HG02973 (cell line): ENCODE data around the gene GRAPL.
"Not testable (repeated sequence)": the region's sequence is repeated elsewhere in the genome, so short reads cannot be mapped to it uniquely, and the experiment has no call there.

Source experiments
- ATAC-seq: cut with Tn5 transposase; IDR thresholded peaks from one replicate; pipeline ENCODE4 v1.9.1; 2021; ENCODE audit warnings: moderate library complexity; ENCODE audit not compliant: unreplicated experiment

GRAPL gene

GRCh38 chr17:19136138-19136537 is 8.7 kb downstream of the GRAPL start:
- not testable (repeated sequence) for ATAC-seq

DNA sequence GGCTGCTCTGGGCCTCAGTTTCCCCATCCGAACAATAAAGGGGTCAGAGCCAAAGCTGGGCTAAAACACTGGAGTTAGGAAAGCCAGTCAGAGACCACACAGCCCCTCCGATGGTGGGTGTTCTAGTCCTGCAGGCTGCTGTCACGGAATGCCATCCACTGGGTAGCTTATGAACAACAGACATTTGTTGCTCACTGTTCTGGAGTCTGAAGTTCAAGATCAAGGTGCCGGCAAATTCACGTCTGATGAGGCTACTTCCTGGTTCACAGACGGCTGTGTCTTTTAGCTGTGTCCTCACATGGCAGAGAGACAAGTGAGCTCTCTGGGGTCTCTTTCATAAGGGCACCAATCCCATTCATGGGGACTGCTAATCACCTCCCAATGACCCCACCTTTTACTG is 9.2 kb downstream of the GRAPL start:
- not testable (repeated sequence) for ATAC-seq

DNA sequence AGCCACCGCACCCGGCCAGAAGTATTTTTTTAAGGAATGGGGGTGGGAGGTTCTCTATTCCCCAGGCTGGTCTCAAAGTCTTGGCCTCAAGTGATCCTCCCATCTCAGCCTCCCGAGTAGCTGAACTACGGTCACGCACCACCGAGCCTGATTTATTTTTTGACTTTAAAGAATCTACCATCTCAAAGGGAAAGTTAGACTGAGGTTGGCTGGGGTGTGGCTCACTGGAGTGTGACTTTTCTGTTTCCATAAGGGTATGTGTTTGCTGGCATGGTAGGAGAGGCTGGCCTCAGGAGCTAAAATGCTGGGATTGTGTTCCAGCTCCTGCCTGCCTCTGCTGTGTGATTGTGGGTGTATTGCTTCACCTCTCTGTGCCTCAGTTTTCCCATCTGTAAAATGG is 10.6 kb downstream of the GRAPL start:
- not testable (repeated sequence) for ATAC-seq

- peak; percentile 38 for ATAC-seq
Measured at GRCh38 chr17:19141366-19142155, 14.2 kb downstream of the GRAPL start.

GRCh38 chr17:19142419-19142818 is 15.0 kb downstream of the GRAPL start:
- ATAC-seq, result not testable (repeated sequence)

DNA sequence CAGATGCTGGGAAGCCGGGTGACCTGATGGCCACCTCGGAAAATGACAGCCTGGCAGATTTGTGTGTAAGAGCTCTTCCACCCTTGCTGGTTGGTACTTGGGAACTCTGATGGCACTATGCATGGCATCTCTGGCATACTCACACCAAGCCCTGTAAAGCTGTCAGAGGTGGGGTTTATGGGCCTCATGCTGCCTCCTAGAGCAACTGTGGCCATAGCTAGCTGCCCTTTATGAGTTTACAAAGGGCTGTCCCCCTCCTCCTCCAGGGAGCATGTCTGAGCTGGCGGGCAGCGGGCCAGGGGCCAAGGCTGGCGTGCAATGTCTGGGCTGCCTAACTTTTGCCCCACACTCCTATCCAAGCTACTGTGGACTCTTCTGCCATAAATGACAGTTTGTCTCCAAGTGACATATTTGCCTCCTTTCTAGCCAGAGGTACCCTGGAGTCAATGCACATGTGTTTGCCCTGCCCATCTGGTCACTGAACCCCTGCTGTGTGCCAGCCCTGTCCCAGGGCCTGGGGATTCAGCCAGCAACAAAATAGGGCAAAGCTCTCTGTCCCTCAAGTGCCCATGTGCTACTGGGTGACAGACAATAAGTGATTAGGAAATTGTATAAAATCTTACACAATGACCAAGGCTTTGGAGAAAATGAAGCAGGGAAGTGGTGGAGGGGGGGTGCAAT is 15.8 kb downstream of the GRAPL start:
- ATAC-seq, result not testable (repeated sequence)

DNA sequence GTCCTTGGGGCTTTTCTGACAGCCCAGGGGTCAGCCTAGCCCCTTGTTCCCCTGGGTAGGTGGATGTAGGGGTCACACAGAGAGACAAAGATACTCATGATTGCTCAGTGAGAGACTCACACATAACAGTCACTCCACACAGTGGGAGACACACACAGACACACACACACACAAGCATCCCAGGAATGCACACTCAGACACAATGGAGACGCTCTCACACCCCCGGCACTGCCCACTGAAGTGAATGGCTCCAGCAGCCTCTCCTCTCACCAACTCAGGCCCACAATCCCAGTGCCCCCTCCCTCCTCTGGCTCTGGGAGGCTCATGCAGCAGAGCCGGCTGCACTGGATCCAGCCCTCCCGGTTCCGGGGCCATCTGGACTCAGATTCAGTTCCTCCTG is 17.0 kb downstream of the GRAPL start:
- not testable (repeated sequence) for ATAC-seq

DNA sequence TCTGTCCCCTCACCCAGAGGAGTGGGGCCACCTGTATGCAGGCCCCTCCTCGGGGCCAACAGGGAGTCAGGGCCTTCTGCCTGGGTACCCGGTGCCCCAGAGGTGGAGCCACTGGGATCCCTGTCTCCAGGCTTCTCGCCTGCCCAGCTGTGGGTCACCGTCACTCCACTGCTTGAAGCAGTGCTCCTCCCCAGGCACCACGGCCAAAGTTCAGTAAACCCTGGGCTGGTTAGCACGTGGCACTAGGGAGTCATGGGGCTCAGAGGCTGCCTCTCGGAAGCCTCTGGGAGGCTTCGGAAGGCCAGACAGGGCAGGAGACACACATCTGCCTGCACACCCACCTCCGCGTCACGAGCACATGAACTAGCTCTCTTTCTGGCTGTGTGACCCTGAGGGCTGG is 18.1 kb downstream of the GRAPL start:
- ATAC-seq, result not testable (repeated sequence)

GRCh38 chr17:19150678-19151615 is 23.6 kb downstream of the GRAPL start:
- ATAC-seq, result not testable (repeated sequence)

GRCh38 chr17:19157628-19158027 is 30.2 kb downstream of the GRAPL start:
- ATAC-seq, result not testable (repeated sequence)

GRCh38 chr17:19158478-19158877 is 31.1 kb downstream of the GRAPL start:
- ATAC-seq, result not testable (repeated sequence)

DNA sequence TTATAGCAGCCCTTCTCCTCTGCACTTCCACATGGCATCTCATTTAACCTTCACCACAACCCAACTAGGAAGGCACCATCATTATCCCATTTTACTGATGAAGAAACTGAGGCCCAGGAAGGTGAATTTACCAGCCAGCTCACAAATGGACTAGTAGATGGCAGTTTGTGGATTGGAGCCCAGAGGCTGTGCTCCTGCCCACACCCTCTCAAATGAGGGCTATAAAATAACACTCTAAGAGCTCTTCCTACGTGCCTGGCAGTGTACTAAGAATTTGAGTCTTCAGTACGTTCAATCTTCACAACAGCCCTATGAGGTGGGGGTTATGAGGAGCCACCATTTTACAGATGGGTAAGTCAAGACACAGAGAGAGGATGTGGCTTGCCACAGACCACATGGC is 31.5 kb downstream of the GRAPL start:
- not testable (repeated sequence) for ATAC-seq

DNA sequence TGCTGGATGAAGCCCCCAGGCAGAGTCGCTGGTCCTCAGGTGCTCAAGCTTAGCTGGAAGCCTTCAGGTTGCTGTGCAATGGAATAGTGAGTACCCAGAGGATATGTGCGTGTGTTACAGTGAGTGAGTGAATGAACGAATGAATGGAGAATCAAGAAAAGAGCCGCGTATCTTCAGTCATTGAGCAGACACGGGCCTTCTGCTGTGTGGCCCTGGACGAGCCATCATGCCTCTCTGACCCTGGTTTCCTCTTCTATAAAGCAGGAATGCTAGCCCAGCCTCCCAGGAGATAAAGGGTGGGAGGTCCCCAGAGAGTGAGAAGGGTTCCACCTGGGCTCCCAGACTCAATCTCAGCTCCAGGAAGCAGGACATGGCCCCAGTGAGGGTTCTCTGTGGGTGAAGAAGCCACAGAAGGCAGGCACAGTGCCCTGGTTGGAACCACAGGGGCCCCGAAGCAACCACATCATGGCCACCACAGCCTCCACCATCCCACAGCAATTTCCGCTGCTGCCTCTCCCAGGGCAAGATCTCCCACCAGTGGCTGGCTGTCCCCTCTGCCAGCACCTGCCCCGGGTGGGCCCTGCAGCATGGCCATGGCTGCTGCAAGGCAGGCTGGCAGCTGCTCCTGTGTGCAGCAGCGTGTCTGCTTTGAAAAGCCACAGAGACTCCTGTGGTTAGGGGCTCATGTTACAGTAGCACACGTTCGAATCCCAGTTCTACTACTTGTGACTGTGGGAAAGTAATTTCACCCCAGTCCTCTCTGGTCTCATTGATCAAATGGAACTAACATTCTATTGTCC is 34.1 kb downstream of the GRAPL start:
- not testable (repeated sequence) for ATAC-seq

GRCh38 chr17:19162384-19163216 is 35.2 kb downstream of the GRAPL start:
- ATAC-seq, result not testable (repeated sequence)

DNA sequence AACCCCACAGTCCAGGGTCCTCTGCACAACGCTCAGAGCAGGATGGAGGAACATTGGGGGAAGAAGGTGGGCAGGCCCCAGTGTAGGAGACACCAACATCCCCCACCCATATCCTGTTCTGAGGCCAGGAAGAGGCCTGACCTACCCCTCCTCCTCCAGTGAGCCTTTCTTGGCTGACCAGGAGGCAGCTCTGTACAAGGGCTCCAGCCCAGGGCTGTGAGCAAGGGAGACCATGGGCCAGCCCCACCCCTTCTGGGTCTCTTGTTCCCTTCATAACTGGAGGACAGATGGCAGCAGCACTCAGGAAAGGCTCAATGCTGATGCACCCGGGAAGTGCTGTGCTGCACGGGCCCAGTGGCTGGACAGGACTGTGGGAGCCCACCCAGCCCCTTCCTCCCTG is 47.0 kb downstream of the GRAPL start:
- not testable (repeated sequence) for ATAC-seq

DNA sequence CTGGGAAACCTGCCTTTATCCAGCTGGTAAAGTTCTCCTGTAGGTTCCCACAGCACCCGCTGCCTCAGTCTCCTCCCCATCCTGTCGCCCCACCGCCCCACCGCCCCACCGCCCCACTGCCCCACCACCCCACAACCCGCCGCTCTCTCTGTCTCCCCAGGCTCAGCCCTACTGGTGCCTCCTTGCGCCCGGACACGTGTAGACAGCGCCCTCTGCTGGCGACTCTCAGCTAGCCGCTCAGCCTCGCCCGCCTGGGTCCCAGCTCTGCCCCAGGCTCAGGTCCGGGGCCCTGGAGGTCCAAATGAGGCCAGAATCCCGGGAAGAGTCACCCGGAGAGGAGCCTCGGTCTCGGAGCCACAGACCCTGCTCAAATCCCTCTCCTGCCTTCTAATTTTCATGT is 48.0 kb downstream of the GRAPL start:
- ATAC-seq, result not testable (repeated sequence)

GRCh38 chr17:19181040-19181875 is 53.9 kb downstream of the GRAPL start:
- ATAC-seq, result peak; percentile 72
